H9 (cell line): Measurements from ENCODE around the gene SEZ6. TPM values are rescaled to one million over a fixed set of nuclear protein-coding genes. Genes with fewer than 3 reads are reported as not detected.

Experiments used
- DNase-seq: peaks from one replicate; pipeline ENCODE4 v3.0.0-alpha.2; 2017
- H2AFZ ChIP-seq: one replicate; pipeline ENCODE4 v1.6.1; 2013; ENCODE audit warnings: mild to moderate bottlenecking, low read length, control low read depth, moderate library complexity
- H2AK5ac ChIP-seq: 2 replicates; pipeline ENCODE4 v1.6.1; 2013; ENCODE audit warnings: low read length, control low read depth, mixed read lengths; ENCODE audit not compliant: insufficient read length
- H2BK120ac ChIP-seq: one replicate; pipeline ENCODE4 v1.6.1; 2013; ENCODE audit warnings: low read depth, mild to moderate bottlenecking, low read length, control low read depth, inconsistent platforms; ENCODE audit not compliant: poor library complexity, severe bottlenecking
- H2BK12ac ChIP-seq: 2 replicates; pipeline ENCODE4 v1.6.1; 2013; ENCODE audit warnings: low read length, control low read depth, mixed read lengths, low read depth; ENCODE audit not compliant: insufficient read length
- H2BK15ac ChIP-seq: 2 replicates; pipeline ENCODE4 v1.6.1; 2013; ENCODE audit warnings: low read depth, low read length, control low read depth
- H2BK20ac ChIP-seq: one replicate; pipeline ENCODE4 v1.6.1; 2013; ENCODE audit warnings: low read depth, mild to moderate bottlenecking, low read length, control low read depth, inconsistent platforms; ENCODE audit not compliant: poor library complexity, severe bottlenecking
- H2BK5ac ChIP-seq: 2 replicates; pipeline ENCODE4 v1.6.1; 2013; ENCODE audit warnings: low read length, control low read depth, mixed read lengths; ENCODE audit not compliant: insufficient read length
- H3K14ac ChIP-seq: 2 replicates; pipeline ENCODE4 v1.6.1; 2013; ENCODE audit warnings: low read length, control low read depth; ENCODE audit not compliant: insufficient read depth
- H3K18ac ChIP-seq: 2 replicates; pipeline ENCODE4 v1.6.1; 2013; ENCODE audit warnings: low read depth, mild to moderate bottlenecking, mixed read lengths, low read length, control low read depth; ENCODE audit not compliant: insufficient read length
- H3K23ac ChIP-seq: 2 replicates; pipeline ENCODE4 v1.6.1; 2013; ENCODE audit warnings: low read length, control low read depth, mixed read lengths, low read depth; ENCODE audit not compliant: insufficient read length
- H3K23me2 ChIP-seq: 2 replicates; pipeline ENCODE4 v1.6.1; 2013; ENCODE audit warnings: low read depth, mild to moderate bottlenecking, mixed read lengths, low read length, control low read depth; ENCODE audit not compliant: insufficient read length, poor library complexity, severe bottlenecking
- H3K27ac ChIP-seq: 2 replicates; pipeline ENCODE4 v1.5.1; 2013; ENCODE audit warnings: low read length, control low read depth, mixed read lengths, low read depth; ENCODE audit not compliant: insufficient read length
- H3K27me3 ChIP-seq: 2 replicates; pipeline ENCODE4 v1.6.1; 2013; ENCODE audit warnings: low read length, control low read depth, inconsistent platforms; ENCODE audit not compliant: insufficient read depth
- H3K4ac ChIP-seq: 2 replicates; pipeline ENCODE4 v1.6.1; 2013; ENCODE audit warnings: low read depth, mild to moderate bottlenecking, control low read depth, inconsistent platforms, low read length, moderate library complexity
- H3K4me1 ChIP-seq: 2 replicates; pipeline ENCODE4 v1.6.1; 2013; ENCODE audit warnings: low read length, control low read depth, inconsistent platforms; ENCODE audit not compliant: insufficient read depth
- H3K4me2 ChIP-seq: 2 replicates; pipeline ENCODE4 v1.6.1; 2013; ENCODE audit warnings: low read length, control low read depth, mixed read lengths; ENCODE audit not compliant: insufficient read length, insufficient read depth
- H3K56ac ChIP-seq: 2 replicates; pipeline ENCODE4 v1.6.1; 2013; ENCODE audit warnings: low read depth, mild to moderate bottlenecking, mixed read lengths, low read length, control low read depth; ENCODE audit not compliant: insufficient read length
- H3K79me1 ChIP-seq: 2 replicates; pipeline ENCODE4 v1.6.1; 2013; ENCODE audit warnings: low read depth, mild to moderate bottlenecking, moderate library complexity, low read length, control low read depth, inconsistent platforms; ENCODE audit not compliant: insufficient read depth, poor library complexity, severe bottlenecking
- H3K79me2 ChIP-seq: 2 replicates; pipeline ENCODE4 v1.6.1; 2013; ENCODE audit warnings: low read length, control low read depth, inconsistent platforms; ENCODE audit not compliant: insufficient read depth
- H3K9ac ChIP-seq: 2 replicates; pipeline ENCODE4 v1.6.1; 2013; ENCODE audit warnings: low read length, control low read depth, mixed read lengths; ENCODE audit not compliant: insufficient read length; ENCODE audit errors: extremely low read depth
- H3K9me3 ChIP-seq: one replicate; pipeline ENCODE4 v1.6.1; 2013; ENCODE audit warnings: low read depth, low read length, inconsistent platforms; ENCODE audit not compliant: control insufficient read depth
- H3T11ph ChIP-seq: one replicate; pipeline ENCODE4 v1.6.1; 2013; ENCODE audit warnings: mild to moderate bottlenecking, low read length, control low read depth, inconsistent platforms
- H4K20me1 ChIP-seq: one replicate; pipeline ENCODE4 v1.6.1; 2013; ENCODE audit not compliant: control insufficient read depth, insufficient read length, insufficient read depth
- H4K5ac ChIP-seq: 2 replicates; pipeline ENCODE4 v1.6.1; 2013; ENCODE audit warnings: low read depth, mild to moderate bottlenecking, mixed read lengths, low read length, control low read depth; ENCODE audit not compliant: insufficient read length
- H4K8ac ChIP-seq: replicated peaks from 2 replicates; pipeline ENCODE4 v1.6.1; 2013; ENCODE audit warnings: low read length, control low read depth, mixed read lengths, low read depth; ENCODE audit not compliant: insufficient read length
- H4K91ac ChIP-seq: 2 replicates; pipeline ENCODE4 v1.6.1; 2013; ENCODE audit warnings: low read depth, mild to moderate bottlenecking, moderate library complexity, mixed read lengths, low read length, control low read depth; ENCODE audit not compliant: insufficient read length
- H3K27ac Mint-ChIP-seq, 3 experiments: 2 replicates in 2 of 3; 3 replicates in 1 of 3; pipeline ENCODE4 v1.8.0; 2020 to 2021; ENCODE audit warnings: mixed read lengths in 3 of 3, mild to moderate bottlenecking in 1 of 3, moderate library complexity in 1 of 3
- H3K27me3 Mint-ChIP-seq: 2 replicates; pipeline ENCODE4 v1.8.0; 2021; ENCODE audit warnings: low read depth, mild to moderate bottlenecking, moderate library complexity, mixed read lengths
- H3K36me3 Mint-ChIP-seq, 3 experiments: 2 replicates in 2 of 3; 3 replicates in 1 of 3; pipeline ENCODE4 v1.8.0; 2020 to 2021; ENCODE audit warnings: low read depth in 3 of 3, mixed read lengths in 3 of 3; ENCODE audit not compliant: insufficient read depth in 1 of 3
- H3K4me1 Mint-ChIP-seq, 2 experiments: 2 replicates each; pipeline ENCODE4 v1.8.0; 2020; ENCODE audit warnings: mixed read lengths in 2 of 2
- H3K4me3 Mint-ChIP-seq, 2 experiments: 2 replicates in 1 of 2; 3 replicates in 1 of 2; pipeline ENCODE4 v1.8.0; 2020 to 2021; ENCODE audit warnings: mild to moderate bottlenecking in 2 of 2, mixed read lengths in 2 of 2, moderate library complexity in 1 of 2
- H3K9me3 Mint-ChIP-seq, 2 experiments: 2 replicates in 1 of 2; 3 replicates in 1 of 2; pipeline ENCODE4 v1.8.0; 2020; ENCODE audit warnings: mild to moderate bottlenecking in 2 of 2, mixed read lengths in 2 of 2, moderate library complexity in 1 of 2
- WGBS: extraction: QIAGEN DNeasy Blood & Tissue Kit; methylation state at CpG from one replicate; pipeline ENCODE4 v1.1.7; 2013; ENCODE audit warnings: missing lambda C conversion rate, low lambda C conversion rate, mixed read lengths; ENCODE audit not compliant: insufficient read length; ENCODE audit errors: extremely low coverage; 5-methylcytosine and 5-hydroxymethylcytosine counted together
- total RNA-seq: library from RNA; stranded (reverse); gene quantifications from 2 replicates; pipeline ENCODE4 v1.2.1, GENCODE V29; 2021
- TF ChIP-seq, protein P1 (sequence below): fragments of 200-600 bp; sonication (generic); conservative IDR thresholded peaks from 3 replicates; pipeline ENCODE4 v1.8.0; 2021; ENCODE audit warnings: antibody characterized with exemption, mild to moderate bottlenecking

SEZ6 gene
- total RNA-seq, 1 experiment from 2014 or later, result 1.8 TPM

- Histone ChIP-seq H4K8ac (no peak overlapping the region), H4K20me1 (no peaks in the 10 kb centered on the region), H2BK12ac (no peak overlapping the region), H3K23ac (no peak overlapping the region), H2BK5ac (no peak overlapping the region), H3K9me3 (no peaks in the 10 kb centered on the region), H2BK20ac (no peak overlapping the region), H4K91ac (no peak overlapping the region), H4K5ac (no peak overlapping the region), H3K79me2 (peaks cover 21% of the 10 kb centered on the region; the same call in 1 of the 2 replicates), H3K18ac (no peak overlapping the region), H3T11ph (no peak overlapping the region), H2BK15ac (no peak overlapping the region), H2BK120ac (no peak overlapping the region), H3K27me3 (no peaks in the 10 kb centered on the region), H3K4ac (no peak overlapping the region), H3K27ac (no peak overlapping the region), H3K56ac (no peak overlapping the region), H3K9ac (no peak overlapping the region), H3K14ac (no peak overlapping the region), H3K79me1 (peaks cover 24% of the 10 kb centered on the region), H2AFZ (no peak overlapping the region), H3K4me2 (no peak overlapping the region), H2AK5ac (no peak overlapping the region), H3K23me2 (no peaks in the 10 kb centered on the region), H3K4me1 (no peaks in the 10 kb centered on the region)
- no CpG with 5 or more reads among the region's 2 CpGs for WGBS
- Mint-ChIP-seq H3K9me3 (no peaks in the 10 kb centered on the region), H3K27ac (no peak overlapping the region), H3K4me1 (peaks cover 4 to 6% of the 10 kb centered on the region in 2 experiments; a peak in 3 of 4 replicates), H3K36me3 (peaks cover 28 to 54% (median 42%) of the 10 kb centered on the region in 3 experiments; a peak in 6 of 7 replicates), H3K4me3 (no peak overlapping the region), H3K27me3 (no peaks in the 10 kb centered on the region)
- no peak for DNase-seq
- TF ChIP-seq, protein P1, sequence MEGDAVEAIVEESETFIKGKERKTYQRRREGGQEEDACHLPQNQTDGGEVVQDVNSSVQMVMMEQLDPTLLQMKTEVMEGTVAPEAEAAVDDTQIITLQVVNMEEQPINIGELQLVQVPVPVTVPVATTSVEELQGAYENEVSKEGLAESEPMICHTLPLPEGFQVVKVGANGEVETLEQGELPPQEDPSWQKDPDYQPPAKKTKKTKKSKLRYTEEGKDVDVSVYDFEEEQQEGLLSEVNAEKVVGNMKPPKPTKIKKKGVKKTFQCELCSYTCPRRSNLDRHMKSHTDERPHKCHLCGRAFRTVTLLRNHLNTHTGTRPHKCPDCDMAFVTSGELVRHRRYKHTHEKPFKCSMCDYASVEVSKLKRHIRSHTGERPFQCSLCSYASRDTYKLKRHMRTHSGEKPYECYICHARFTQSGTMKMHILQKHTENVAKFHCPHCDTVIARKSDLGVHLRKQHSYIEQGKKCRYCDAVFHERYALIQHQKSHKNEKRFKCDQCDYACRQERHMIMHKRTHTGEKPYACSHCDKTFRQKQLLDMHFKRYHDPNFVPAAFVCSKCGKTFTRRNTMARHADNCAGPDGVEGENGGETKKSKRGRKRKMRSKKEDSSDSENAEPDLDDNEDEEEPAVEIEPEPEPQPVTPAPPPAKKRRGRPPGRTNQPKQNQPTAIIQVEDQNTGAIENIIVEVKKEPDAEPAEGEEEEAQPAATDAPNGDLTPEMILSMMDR, result no peak
These were observed 77.8 kb downstream of the SEZ6 start for GRCh38 chr17:28928061-28928460.
